Measurements from ENCODE around the gene FAM13A. TPM values are rescaled to one million over a fixed set of nuclear protein-coding genes. Genes with fewer than 3 reads are reported as not detected.

FAM13A gene
- total RNA-seq, 1 donor from 2014 or later: 32.2 TPM

- no peak overlapping the region for H3K27ac ChIP-seq
- H3K36me3 ChIP-seq: no peaks in the 10 kb centered on the region
- DNase-seq (ENCODE audit: extremely low spot score in 2 of 2): no peak
Measured at GRCh38 chr4:89099034-89099433, 42.0 kb upstream of the FAM13A start.

GRCh38 chr4:89078300-89078699 is 21.3 kb upstream of the FAM13A start:
- TF ChIP-seq POLR2A (IDR thresholded peaks at IDR 0.05) (no peak), POLR2AphosphoS5 (IDR thresholded peaks at IDR 0.05; ENCODE audit: insufficient read depth in 1 of 2, low read depth in 1 of 2) (no peak)

More at GRCh38 chr4:89099034-89099433, 42.0 kb upstream of the FAM13A start:
- Histone ChIP-seq H3K27me3 (no peaks in the 10 kb centered on the region), H3K4me3 (no peak overlapping the region), H3K9me3 (no peaks in the 10 kb centered on the region), H3K4me1 (no peaks in the 10 kb centered on the region)
- intact Hi-C loops (cut with DNase I): no loop called here
- no peak for TF ChIP-seq CTCF (IDR thresholded peaks at IDR 0.05)
- TF ChIP-seq POLR2AphosphoS5 (IDR thresholded peaks at IDR 0.05; ENCODE audit: insufficient read depth in 1 of 2, low read depth in 1 of 2): no peak
- no peak for TF ChIP-seq POLR2A (IDR thresholded peaks at IDR 0.05)

GRCh38 chr4:89077761-89078160 is 20.8 kb upstream of the FAM13A start:
- TF ChIP-seq POLR2AphosphoS5 (IDR thresholded peaks at IDR 0.05; ENCODE audit: insufficient read depth in 1 of 2, low read depth in 1 of 2) (no peak), POLR2A (IDR thresholded peaks at IDR 0.05) (no peak), CTCF (IDR thresholded peaks at IDR 0.05) (no peak)
- intact Hi-C loops (cut with DNase I): no loop called here

More at GRCh38 chr4:89078300-89078699, 21.3 kb upstream of the FAM13A start:
- DNase-seq (ENCODE audit: extremely low spot score in 2 of 2): no peak
- no peak overlapping the region for H3K4me3 ChIP-seq
- H3K36me3 ChIP-seq: no peaks in the 10 kb centered on the region
- H3K4me1 ChIP-seq: no peaks in the 10 kb centered on the region
- H3K27ac ChIP-seq: no peak overlapping the region
- no peaks in the 10 kb centered on the region for H3K27me3 ChIP-seq
- intact Hi-C loops (cut with DNase I): no loop called here
- no peaks in the 10 kb centered on the region for H3K9me3 ChIP-seq

GRCh38 chr4:89072921-89073320 is 15.9 kb upstream of the FAM13A start:
- TF ChIP-seq POLR2AphosphoS5 (IDR thresholded peaks at IDR 0.05; ENCODE audit: insufficient read depth in 1 of 2, low read depth in 1 of 2): no peak
- TF ChIP-seq CTCF (IDR thresholded peaks at IDR 0.05): no peak
- TF ChIP-seq POLR2A (IDR thresholded peaks at IDR 0.05): no peak

More at GRCh38 chr4:89077761-89078160, 20.8 kb upstream of the FAM13A start:
- DNase-seq (ENCODE audit: extremely low spot score in 2 of 2): no peak
- Histone ChIP-seq H3K27me3 (no peaks in the 10 kb centered on the region), H3K4me1 (no peaks in the 10 kb centered on the region), H3K4me3 (no peak overlapping the region), H3K9me3 (no peaks in the 10 kb centered on the region), H3K27ac (no peak overlapping the region), H3K36me3 (no peaks in the 10 kb centered on the region)

GRCh38 chr4:89071311-89071710 is 14.3 kb upstream of the FAM13A start:
- intact Hi-C loops (cut with DNase I): no loop called here
- no peaks in the 10 kb centered on the region for H3K9me3 ChIP-seq
- H3K4me3 ChIP-seq: no peak overlapping the region
- no peaks in the 10 kb centered on the region for H3K4me1 ChIP-seq
- no peak overlapping the region for H3K27ac ChIP-seq
- H3K36me3 ChIP-seq: no peaks in the 10 kb centered on the region
- TF ChIP-seq POLR2A (IDR thresholded peaks at IDR 0.05) (no peak), CTCF (IDR thresholded peaks at IDR 0.05) (no peak), POLR2AphosphoS5 (IDR thresholded peaks at IDR 0.05; ENCODE audit: insufficient read depth in 1 of 2, low read depth in 1 of 2) (no peak)
- H3K27me3 ChIP-seq: no peaks in the 10 kb centered on the region
- DNase-seq (ENCODE audit: extremely low spot score in 2 of 2): no peak

More at GRCh38 chr4:89072921-89073320, 15.9 kb upstream of the FAM13A start:
- Histone ChIP-seq H3K27ac (no peak overlapping the region), H3K36me3 (no peaks in the 10 kb centered on the region), H3K9me3 (no peaks in the 10 kb centered on the region), H3K27me3 (no peaks in the 10 kb centered on the region), H3K4me1 (no peaks in the 10 kb centered on the region), H3K4me3 (no peak overlapping the region)
- intact Hi-C loops (cut with DNase I): no loop called here
- DNase-seq (ENCODE audit: extremely low spot score in 2 of 2): no peak

Data from vagina (tissue), 2 donors.